Stimulated activated CD4-positive, alpha-beta T cell treated with anti-CD3 and anti-CD28 coated beads, Interleukin-15, amount 100 ng/mL, for 24 hours (primary cell): ENCODE data around the gene ZNF311.
"Not testable (repeated sequence)": the region's sequence is repeated elsewhere in the genome, so short reads cannot be mapped to it uniquely, and the experiment has no call there.

Source experiments
- DNase-seq: peaks from one replicate; pipeline ENCODE4 v3.0.0-alpha.2; 2020

Gene ZNF311

GRCh38 chr6:28982476-28983266 is 22.4 kb downstream of the ZNF311 start:
- no peak for DNase-seq

- peak; percentile 78 for DNase-seq
Observed at GRCh38 chr6:28981833-28982475, 23.2 kb downstream of the ZNF311 start.

GRCh38 chr6:28981431-28981832 is 23.7 kb downstream of the ZNF311 start:
- peak; percentile 84 for DNase-seq

GRCh38 chr6:28980852-28981430 is 24.2 kb downstream of the ZNF311 start:
- peak; percentile 68 for DNase-seq

GRCh38 chr6:28980137-28980851 is 24.8 kb downstream of the ZNF311 start:
- peak; percentile 28 for DNase-seq

- DNase-seq = no peak
Observed at GRCh38 chr6:28979679-28980078, 25.4 kb downstream of the ZNF311 start.

GRCh38 chr6:28978959-28979561 is 26.1 kb downstream of the ZNF311 start:
- DNase-seq = no peak

GRCh38 chr6:28978133-28978491 is 27.0 kb downstream of the ZNF311 start:
- DNase-seq = no peak

- peak; percentile 57 for DNase-seq
Observed at GRCh38 chr6:28977341-28978132, 27.6 kb downstream of the ZNF311 start.

- no peak for DNase-seq
Observed at GRCh38 chr6:28976677-28977076, 28.4 kb downstream of the ZNF311 start.

GRCh38 chr6:28974505-28974904 is 30.6 kb downstream of the ZNF311 start:
- DNase-seq = no peak

- DNase-seq = not testable (repeated sequence)
Observed at GRCh38 chr6:28970056-28970455, 35.1 kb downstream of the ZNF311 start.

GRCh38 chr6:28969129-28969528 is 36.0 kb downstream of the ZNF311 start:
- no peak for DNase-seq

- DNase-seq = no peak
Observed at GRCh38 chr6:28968476-28968875, 36.6 kb downstream of the ZNF311 start.

GRCh38 chr6:28965706-28966105 is 39.4 kb downstream of the ZNF311 start:
- no peak for DNase-seq

GRCh38 chr6:28960846-28961500 is 44.1 kb downstream of the ZNF311 start:
- DNase-seq = no peak

- not testable (repeated sequence) for DNase-seq
Observed at GRCh38 chr6:28958561-28959243, 46.4 kb downstream of the ZNF311 start.

- DNase-seq = not testable (repeated sequence)
Observed at GRCh38 chr6:28957795-28958314, 47.3 kb downstream of the ZNF311 start.

GRCh38 chr6:28956331-28956730 is 48.8 kb downstream of the ZNF311 start:
- no peak for DNase-seq

GRCh38 chr6:28953585-28954258 is 51.4 kb downstream of the ZNF311 start:
- no peak for DNase-seq
